Choroid plexus epithelial cell (primary cell): ENCODE measurements around the gene IBA57.
A peak's percentile ranks its signal among the peaks of the same experiment; 100 is the strongest.

ENCODE experiments used
- DNase-seq: peaks from one replicate; pipeline ENCODE4 v3.0.0-alpha.2; 2010; ENCODE audit warnings: low read depth
- H3K4me3 ChIP-seq: 2 replicates; pipeline ENCODE4 v1.5.1; 2011; ENCODE audit warnings: low read depth, mild to moderate bottlenecking, control low read depth, low read length, moderate library complexity
- TF ChIP-seq, protein P1 (sequence below): conservative IDR thresholded peaks from 2 replicates; pipeline ENCODE4 v1.5.1; 2011; ENCODE audit warnings: low read depth, mild to moderate bottlenecking, control low read depth, inconsistent platforms, low read length, moderate library complexity

IBA57 gene

GRCh38 chr1:228178737-228179684 lies 13.4 kb downstream of the IBA57 start:
- no peak for DNase-seq
- TF ChIP-seq, protein P1, sequence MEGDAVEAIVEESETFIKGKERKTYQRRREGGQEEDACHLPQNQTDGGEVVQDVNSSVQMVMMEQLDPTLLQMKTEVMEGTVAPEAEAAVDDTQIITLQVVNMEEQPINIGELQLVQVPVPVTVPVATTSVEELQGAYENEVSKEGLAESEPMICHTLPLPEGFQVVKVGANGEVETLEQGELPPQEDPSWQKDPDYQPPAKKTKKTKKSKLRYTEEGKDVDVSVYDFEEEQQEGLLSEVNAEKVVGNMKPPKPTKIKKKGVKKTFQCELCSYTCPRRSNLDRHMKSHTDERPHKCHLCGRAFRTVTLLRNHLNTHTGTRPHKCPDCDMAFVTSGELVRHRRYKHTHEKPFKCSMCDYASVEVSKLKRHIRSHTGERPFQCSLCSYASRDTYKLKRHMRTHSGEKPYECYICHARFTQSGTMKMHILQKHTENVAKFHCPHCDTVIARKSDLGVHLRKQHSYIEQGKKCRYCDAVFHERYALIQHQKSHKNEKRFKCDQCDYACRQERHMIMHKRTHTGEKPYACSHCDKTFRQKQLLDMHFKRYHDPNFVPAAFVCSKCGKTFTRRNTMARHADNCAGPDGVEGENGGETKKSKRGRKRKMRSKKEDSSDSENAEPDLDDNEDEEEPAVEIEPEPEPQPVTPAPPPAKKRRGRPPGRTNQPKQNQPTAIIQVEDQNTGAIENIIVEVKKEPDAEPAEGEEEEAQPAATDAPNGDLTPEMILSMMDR: no peak
- H3K4me3 ChIP-seq: no peak overlapping the region

DNA sequence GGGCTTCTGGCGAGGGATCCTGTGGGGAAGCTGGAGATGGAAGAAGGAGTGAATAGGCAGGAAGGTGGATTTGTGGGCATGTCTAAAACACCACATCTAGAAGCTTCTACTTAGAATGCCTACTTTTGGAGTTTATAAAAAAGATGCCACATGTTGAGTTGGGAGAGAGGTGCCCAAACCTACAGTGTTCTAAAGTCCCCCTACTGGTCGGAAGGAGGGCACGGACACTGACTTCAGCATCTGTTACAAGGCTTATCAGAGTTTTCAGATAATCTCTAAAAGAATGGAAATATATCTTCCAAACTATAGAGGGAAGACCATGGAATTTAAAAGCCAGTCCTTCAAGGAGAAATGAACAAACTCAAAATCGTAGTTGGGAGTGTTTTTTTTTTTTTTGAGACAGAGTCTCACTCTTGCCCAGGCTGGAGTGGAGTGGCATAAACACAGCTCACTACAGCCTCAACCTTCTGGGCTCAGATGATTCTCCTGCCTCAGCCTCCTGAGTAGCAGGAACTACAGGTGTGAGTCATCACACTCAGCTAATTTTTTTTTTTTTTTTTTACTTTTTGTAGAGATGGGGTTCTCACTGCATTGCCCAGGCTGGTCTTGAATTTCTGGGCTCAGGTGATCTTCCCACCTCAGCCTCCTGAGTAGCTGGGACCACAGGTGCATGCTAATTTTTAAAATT lies 14.8 kb downstream of the IBA57 start:
- TF ChIP-seq, protein P1: peak; percentile 46
- H3K4me3 ChIP-seq: no peak overlapping the region
- DNase-seq: peak; percentile 10

DNA sequence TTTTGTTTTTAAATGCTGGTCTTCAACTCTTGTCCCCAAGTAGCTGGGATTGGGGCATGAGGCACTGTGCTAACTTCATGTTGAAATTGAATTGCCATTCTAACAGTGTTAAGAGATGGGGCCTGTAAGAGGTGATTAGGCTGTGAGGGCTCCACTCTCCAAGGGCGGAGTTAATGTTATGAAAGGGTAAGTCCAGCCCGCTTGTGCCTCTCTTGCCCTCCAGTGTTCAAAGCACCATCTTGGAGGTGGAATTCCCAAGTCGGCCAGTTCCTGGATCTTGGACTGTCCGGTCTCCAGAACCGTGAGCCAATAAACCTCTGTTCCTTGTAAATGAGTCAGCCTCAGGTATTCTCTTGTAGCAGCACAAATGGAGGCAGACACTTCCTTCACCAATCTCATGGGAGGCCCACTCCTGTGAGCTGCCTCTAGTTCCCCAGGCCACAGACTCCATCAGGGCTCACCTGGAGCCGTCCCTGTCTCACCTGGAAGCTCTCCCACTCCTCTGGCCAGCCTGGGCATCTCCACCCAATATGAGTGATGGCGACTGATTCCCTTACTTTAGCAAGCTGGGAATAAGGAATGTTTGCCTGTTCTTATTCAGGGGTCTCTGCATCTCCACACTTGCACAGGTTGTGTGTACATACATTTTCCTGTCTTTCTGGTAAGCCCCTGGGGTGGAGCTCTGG lies 15.5 kb downstream of the IBA57 start:
- H3K4me3 ChIP-seq: no peak overlapping the region
- DNase-seq: no peak
- TF ChIP-seq, protein P1: no peak

DNA sequence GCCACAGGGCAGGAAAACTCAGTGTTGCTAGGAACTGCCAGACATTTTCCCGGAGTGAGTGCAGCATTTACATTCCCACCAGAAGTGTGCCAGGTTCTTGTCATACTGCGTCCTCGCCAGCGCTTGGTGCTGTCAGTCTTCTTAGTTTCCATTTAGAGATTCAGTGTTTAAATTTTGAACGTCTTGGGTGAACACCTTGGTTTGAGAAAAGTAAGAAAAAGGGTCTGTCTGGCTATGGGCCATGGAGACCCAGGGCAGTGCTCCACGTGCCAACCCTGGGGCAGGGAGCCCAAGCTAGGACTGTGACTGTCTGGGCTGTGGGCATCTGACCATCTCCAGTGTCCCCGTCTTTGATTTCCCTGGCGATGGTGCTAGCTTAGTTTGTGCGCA lies 16.0 kb downstream of the IBA57 start:
- DNase-seq: no peak
- no peak overlapping the region for H3K4me3 ChIP-seq
- TF ChIP-seq, protein P1: no peak

DNA sequence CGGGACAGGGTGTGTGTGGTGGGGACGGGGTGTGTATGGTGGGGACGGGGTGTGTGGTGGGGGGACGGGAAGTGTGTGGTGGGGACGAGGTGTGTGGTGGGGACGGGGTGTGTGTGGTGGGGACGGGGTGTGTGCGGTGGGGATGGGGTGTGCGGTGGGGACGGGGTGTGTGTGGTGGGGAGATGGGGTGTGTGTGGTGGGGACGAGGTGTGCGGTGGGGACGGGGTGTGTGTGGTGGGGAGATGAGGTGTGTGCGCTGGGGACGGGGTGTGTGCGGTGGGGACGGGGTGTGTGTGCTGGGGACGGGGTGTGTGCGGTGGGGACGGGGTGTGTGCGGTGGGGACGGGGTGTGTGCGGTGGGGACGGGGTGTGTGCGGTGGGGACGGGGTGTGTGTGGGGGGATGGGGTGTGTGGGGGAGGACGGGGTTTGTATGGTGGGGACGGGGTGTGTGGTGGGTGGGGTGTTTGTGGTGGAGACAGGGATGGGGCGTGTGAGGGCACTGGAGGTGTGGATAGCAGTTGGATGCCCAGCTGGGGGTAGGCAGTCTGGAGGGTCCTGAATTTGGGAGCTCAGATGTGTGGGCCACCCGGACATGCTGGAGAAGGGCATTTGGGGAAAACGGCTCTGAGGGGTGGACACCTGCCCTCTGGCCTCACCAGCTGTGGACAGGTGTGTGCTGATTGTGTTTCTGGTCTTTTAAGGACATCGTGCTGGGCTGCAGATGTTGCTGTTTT lies 16.9 kb downstream of the IBA57 start:
- DNase-seq: no peak
- no peak overlapping the region for H3K4me3 ChIP-seq
- TF ChIP-seq, protein P1: no peak

GRCh38 chr1:228184152-228184551 lies 18.5 kb downstream of the IBA57 start:
- no peak overlapping the region for H3K4me3 ChIP-seq
- TF ChIP-seq, protein P1: no peak
- no peak for DNase-seq
